Measurements from ENCODE around the gene GINS1.

Gene GINS1

DNA sequence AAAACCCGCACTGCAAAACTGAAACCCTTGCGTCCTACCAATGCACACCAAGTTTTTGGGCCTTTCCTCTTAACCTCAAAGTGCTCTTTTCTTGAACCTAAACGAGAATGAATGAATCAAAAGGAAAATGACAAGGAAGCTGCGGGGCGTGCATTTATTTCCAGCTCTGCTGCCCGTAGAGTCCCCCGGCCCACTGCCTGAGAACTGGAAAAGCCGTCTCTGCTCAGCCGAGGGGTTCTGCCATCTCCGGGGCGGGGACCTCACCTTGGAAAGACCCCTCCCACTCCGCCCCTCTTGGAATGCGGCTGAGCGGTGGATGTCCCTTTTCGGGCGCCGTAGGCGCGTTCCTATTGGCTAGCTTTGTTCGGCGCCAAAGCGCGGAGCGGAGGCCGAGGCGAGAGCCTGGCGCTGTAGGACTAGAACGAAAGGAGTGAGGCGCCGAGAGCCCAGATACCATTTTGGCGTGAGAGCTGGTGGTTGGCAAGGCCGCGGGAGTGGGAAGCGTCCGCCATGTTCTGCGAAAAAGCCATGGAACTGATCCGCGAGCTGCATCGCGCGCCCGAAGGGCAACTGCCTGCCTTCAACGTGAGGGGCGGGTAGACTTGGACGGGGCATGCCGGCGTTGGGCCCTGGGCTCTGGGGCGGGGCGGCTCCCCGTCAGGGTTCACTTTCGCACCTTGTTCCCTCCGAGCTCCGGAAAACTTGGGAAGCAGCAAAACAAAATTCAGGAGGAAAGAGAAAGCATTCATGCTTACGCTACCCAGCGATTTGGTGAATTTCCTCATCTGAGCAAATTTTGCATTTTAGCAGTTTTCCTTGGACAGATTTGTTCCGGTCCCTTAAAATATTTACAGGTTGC, at the start of gene GINS1:
GINS1 (plus strand) TSS at position 363 of the 859 bp plus-strand sequence; CDS start at position 511, 148 bp downstream.
- DNase-seq: peak; percentile 88

DNA sequence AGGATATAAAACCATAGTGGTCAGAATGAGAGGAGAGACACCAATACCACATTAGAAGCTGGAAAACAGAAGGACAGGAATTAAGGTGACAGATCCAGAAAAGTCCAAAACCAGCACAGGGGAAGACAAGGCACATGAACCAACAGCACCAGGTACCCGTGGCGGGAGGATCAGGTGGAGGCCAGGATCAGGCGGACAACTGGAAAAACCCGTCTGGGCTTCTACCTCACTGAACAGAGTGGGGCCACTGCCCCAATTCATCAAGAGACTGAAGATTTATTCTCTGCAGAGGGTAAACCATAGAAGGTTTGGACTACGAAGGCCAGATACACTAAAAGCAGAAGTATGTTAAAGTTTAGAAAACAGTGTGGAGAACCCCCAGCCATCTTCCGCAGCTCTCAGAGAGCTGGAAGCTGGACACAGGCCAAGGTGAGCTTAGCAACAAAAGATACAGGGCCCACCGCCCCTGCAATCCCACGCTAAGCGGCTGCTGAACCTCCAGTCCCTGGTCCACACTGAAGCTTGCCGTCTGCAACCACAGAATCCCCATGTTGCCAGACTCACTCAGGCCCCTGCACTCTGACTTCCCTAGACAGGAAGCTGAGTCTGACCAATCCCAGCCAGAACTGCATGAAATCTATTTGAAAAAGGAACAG, 46.7 kb upstream of the GINS1 start:
- DNase-seq: no peak

DNA sequence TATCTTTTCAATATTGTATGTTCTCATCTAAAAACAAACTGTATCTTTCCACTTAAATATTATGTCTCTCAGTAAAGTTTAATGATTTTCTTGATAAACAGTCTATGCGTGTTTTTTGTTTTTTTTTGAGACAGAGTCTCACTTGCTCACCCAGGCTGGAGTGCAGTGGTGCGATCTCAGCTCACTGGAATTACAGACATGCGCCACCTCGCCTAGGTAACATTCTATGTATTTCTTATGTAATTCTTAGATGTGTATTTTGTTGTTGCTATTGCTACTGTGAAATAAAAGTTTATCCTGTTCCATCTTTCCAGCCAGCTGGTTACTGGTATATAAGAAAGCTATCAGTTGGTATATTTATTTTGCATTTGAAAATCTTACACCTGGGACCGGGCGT, 46.2 kb upstream of the GINS1 start:
- DNase-seq: no peak

DNA sequence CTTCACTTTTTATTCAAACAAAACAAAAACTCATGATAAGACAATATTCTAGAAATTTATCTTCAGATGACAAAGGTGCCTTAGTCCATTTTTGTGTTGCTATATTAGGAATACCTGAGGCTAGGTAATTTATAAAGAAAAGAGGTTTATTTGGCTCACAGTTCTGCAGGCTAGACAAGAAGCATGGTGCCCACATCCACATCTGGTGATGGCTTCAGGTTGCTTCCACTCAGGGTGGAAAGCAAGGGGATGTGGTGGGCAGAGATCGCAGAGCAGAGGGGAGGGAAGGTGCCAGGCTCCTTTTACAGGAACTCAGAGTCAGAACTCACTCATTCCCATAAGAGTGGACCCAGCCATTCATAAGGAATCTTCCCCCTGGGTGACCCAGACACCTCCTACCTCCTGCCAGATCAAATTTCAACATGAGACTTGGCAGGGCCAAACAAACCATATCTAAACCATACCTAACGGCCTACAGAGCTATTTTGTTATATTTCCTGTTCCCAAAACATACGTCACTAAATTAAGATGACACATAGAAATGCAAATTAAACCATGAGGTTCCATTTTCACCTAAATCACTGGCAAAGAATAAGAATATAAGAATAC, 43.2 kb upstream of the GINS1 start:
- no peak for DNase-seq

DNA sequence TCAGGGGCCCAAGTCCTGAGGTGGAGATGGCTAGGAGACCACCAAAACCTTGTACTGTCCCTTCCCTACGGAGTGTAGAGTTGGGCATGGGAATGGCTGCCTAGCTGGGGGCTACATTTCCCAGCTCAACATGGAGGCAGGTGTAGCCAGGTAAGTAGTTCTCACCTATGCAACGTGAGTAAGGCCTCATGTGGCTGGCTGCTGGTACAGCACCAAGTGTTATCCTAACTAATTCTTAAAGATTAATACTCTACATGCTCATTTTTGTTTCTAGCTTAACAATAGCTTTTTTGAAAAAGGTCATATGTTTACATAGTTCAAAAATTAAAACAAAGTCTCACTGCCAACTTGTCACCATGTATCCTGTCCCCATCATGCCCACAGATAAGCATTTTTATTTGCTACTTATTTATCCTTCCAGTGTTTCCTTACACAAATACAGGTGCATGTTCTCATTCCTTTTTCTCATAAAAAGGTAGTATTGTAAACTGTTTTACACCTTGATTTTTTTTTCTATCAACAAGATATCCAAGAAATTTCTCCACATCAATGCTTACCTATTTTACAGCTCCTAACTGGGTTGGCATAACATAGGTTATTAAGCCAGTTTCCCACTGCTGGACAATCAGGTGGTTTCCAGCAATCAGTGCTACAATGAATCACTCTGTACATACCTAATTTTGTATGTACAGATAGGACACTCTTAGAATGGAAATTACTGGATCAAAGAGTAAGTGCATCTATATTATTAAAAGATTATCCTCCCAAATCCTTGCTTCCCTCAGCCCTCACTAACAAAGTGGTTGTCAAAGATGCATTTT, 42.4 kb upstream of the GINS1 start:
- DNase-seq: no peak

DNA sequence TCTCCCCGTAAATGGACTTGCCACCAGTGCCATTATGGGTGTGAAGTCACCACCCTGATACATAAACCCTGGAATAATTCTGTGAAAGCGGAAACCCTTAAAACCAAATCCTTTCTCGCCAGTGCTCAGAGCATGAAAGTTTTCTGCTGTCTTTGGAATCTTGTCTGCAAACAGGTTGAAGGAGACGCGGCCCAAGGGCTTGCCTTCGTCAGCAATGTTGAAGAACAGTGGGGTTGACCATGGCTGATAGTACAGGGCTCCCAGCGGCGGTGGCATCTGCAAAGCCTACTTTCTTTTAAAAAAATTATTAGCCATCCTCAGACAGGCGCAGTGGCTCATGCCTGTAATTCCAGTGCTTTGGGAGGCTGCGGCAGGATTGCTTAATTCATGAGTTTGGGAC, 38.9 kb upstream of the GINS1 start:
- DNase-seq: no peak

DNA sequence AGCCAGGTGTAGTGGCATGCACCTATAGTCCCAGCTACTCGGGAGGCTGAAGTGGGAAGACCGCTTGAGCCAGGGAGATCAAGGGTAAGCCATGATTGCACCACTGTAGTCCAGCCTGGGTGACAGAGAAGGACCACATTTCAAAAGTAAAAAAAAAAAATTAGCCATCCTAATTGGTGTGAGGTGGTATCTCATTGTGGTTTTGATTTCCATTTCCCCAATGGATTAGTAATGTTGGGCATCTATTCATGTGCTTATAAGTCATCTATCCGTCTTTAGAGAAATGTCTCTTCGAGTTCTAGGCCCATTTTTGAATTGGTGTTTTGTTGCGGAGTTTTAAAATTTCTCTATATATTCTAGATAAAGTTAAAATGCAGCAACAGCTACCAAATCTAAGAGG, 38.5 kb upstream of the GINS1 start:
- DNase-seq: no peak

DNA sequence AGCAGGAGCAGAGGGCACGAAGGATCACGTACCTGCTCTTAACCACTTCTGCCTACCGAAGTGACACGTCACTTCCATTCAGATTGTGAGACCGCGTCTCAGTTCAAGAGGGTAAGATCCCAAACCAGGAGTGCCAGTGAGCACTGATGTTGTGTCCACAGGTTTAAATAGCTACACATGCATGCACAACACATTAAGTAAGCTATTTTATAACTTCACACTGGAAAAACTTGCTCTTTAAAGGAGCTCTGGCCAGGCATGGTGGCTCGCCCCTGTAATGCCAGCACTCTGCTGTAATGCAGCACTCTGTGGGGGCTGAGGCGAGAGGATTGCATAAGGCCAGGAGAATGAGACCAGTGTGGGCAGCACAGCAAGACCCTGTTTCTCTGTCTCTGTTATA, 37.9 kb upstream of the GINS1 start:
- DNase-seq: no peak

DNA sequence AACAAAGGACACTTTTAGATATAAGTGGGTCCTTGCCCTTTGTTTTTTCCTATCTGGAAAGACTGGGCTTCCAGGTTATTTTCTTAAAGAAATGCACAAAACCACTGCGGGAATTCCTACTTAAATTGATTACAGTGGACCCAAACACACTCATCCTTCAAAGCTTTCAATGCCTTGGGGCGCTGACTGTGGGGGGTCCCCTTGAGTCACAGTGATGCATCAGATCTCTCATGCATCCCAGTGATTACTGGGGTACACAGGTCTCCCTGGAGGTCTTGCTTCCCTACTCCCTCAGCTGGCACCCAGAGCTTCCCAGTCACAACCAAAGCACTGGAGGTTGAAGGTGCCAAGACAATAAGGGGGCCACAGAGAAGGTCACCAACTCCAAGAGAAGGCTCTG, 37.5 kb upstream of the GINS1 start:
- DNase-seq: no peak

DNA sequence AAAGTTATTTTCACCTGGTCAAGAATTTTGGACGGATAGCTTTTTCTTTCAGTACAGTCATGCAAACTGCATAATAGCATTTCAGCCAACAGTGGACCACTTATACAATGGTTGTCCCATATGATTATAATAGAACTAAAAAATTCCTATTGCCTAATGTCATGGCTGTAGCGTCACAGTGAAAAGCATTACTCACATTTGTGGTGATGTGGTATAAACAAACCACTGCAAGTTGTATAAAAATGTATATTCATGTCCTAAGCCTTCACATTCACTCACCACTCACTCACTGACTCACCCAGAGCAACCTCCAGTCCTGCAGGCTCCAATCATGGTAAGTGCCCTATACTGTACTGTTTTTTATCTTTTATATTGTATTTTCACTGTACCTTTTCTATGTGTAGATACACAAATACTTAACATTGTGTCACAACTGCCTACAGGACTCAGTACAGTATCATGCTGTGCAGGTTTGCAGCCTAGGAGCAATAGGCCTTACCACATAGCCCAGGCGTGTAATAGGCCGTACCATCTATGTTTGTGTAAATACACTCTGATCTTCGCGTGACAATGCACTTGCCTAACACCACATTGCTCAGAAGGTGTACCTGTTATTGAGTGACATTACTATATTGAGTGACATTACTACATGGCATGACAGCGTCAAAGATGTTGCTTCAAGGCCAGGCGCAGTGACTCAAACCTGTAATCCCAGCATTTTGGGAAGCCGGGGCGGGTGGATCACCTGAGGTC, 34.7 kb upstream of the GINS1 start:
- DNase-seq: no peak

DNA sequence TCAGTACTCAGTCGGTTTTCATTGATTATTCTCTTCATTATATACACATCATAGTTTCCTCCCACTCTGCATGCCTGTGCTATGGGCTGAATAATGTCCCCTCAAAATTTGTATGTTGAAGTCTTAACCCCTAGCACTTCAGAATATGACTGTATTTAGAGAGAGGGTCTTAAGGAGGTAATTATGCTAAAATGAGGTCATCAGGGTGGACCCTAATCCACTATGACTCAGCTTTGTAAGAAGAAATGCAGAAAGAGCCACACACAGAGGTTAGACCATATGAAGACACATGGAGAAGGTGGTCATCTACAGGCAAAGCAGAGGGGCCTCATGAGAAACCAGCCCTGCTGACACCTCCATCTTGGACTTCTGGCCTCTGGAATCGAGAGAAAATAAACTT, 32.6 kb upstream of the GINS1 start:
- no peak for DNase-seq

DNA sequence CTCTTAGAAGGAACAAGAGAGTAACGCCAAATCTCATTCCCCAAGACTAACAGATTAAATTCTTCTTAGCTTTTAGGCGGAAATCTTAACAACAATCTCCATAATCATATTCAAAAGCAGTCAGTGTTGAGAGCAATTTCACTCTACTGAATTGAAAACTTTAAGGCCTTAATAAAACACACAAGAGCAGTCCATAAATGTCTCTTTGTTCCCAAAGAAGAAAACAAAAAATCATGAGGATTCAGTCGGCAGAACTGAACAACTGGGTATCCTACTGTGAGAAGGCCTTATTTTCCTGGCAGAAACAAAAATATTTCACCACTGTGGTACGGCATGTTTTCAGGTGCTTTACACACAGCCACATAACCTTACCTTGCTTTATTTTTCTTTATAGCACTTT, 31.2 kb upstream of the GINS1 start:
- no peak for DNase-seq

DNA sequence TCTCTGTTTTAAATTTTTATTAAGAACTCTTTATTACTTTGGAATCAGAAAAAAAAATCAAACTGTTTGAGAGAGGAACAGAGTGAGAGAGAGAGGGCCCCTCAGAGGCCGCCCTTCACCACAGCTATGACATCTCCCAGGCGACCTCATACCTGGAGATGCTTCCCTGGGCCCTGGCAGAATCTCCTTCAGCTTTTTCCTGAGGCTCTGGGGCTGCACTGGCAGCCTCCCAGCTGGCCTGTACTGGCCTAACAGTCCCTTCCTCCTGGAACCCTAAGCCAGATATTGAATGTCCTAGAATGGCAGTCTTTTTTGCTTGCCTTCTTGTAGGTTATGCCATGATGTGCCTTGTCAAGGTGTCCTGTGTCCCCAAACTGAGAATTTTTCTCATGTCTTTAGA, 30.6 kb upstream of the GINS1 start:
- DNase-seq: no peak

DNA sequence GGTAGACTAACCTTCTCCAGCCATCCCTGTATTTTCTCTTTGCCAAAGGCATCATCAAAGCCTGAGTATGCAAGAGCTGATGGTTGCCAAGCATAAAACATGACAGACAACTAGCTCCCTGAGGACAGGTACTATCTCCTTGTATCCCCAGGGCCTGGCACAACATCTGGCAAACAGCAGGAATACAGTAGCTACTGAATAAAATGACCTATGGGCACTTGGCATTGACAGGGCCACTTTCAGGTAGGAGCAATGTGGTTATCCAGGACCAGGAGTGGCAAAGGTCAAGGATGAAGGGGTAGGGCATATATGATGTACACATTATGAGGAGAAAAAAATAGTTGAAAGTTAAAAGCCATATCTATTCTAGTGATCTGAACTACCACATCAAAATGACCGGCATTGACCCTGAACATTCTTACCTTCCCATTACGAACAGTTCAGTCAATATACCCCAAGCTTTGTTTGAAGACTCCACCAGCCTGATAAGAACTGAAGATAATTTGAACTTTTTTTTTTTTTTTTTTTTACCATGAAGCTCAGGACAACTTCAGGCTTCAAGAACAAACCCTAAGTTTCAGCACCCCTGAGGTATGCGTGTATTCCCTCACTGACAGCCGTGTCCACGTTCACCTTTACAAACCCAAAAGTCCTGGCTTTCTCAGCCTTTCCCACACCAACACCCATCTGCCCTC, 29.1 kb upstream of the GINS1 start:
- DNase-seq: no peak

DNA sequence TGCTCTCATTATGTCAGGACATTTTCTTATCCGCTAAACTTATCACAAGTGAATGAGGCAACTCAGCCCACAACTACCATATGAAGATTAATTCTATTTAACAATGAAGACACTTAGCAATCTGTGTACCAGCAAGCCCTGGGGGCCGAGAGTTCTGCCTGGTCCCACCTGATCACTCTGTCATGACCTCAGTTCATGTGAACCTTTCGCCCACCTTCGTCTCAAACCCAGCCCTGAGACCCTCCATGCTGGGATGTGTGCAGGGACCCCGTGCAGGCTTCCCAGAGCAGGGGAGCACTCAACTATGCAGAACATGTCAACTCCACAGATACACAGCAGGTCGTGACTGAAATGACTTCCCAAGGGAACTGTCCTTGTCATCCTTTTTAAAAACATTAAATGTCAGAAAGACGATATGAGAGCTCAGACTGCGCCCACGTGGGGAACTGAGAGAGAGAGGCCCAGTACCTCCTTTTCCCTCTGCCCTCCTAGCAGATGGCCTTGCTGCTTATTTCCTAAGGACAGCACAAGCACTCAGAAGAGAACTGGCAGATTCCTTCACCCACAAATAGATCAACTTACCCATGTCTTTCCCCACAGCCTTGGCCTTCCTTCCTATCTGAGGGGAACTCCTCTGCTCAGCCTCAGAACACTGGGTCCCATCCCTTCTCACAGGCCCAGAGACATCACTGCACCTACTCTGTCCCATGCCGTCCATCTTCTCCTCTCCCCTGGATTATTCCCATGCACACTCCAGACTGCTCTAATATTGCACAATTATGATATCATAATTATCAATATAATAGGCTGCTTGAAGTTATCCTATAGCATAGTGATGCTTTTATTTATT, 28.4 kb upstream of the GINS1 start:
- no peak for DNase-seq

DNA sequence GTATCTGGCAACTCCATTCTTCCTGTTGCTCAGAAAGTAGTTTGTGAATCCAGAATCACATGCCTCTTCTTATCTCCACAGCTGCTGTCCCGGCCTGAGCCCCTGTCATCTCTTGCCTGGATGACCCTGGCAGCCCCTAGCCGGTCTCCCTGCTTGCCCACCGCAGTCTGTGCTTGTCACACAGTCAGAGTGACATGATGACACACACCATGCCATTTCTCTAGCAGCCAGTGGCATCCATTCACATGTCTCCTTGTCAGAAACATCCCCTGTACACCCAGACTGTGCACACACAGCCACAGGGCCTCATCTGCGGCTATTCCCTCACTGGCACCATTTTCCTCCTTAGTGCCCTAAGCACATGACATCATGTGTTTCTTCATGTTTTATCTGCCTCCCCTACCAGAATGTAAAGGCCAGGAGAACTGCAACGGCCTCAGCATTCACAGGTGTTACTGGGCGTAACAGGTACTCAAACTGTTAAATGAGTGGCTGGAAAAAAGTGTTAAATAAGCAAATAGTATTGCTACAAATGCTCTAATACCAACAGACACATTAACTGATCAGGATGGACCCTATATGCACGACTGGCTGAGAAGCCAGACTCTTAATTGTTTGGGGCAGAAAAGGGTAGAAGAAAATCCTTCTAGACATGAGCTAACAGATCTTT, 26.4 kb upstream of the GINS1 start:
- no peak for DNase-seq

DNA sequence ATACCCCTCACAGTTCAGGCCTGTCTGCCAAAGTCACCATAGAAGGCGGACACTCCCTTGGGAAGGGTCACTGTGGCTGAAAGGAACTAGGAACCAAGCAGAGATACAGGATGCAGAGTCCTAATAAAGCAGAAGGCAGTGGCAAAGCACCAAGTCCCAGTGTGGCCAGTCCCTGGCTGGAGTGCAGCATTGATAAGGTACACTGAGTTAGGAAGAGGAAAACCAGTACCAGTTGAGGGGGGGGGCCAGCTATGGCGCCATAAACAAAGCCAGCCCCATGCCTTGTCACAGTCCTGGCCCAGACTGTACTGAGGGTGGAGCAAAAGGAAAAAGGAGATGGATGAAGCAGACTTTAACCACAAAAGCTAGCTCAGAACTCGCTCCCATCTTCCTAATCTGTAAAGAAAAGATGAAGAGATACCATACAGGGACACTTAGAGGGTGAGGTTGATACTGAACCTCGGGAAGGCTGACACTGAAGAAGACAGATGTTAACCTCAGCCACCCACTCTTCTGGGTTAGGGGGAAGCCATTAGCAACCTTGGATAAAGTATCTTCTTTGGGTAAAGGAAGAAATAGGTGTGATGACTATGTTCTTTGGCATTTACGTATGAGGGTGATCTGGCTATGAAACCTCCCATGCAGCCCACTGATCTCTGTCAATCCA, 24.6 kb upstream of the GINS1 start:
- DNase-seq: no peak

DNA sequence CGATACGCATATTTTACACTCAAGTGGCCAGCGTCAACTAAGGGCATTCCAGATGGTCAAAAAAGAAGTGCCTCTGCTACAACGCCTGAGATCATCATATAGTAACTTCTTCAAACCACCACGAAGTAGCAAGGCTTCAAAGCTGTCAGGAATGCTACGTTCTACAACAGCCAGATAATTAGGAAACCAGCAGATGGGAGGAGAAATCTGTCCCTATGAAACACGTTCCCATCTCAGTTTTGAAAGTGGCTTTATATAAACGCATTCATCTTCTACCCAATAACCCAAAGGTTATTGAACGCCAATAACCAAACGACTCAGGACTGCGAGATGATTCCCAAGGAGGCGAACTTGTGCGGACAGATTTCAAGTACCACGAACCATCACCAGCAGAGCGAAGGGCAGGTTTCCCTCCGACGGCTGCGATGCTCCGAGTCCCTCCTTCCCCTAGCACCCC, 18.0 kb upstream of the GINS1 start:
- DNase-seq: peak; percentile 11

DNA sequence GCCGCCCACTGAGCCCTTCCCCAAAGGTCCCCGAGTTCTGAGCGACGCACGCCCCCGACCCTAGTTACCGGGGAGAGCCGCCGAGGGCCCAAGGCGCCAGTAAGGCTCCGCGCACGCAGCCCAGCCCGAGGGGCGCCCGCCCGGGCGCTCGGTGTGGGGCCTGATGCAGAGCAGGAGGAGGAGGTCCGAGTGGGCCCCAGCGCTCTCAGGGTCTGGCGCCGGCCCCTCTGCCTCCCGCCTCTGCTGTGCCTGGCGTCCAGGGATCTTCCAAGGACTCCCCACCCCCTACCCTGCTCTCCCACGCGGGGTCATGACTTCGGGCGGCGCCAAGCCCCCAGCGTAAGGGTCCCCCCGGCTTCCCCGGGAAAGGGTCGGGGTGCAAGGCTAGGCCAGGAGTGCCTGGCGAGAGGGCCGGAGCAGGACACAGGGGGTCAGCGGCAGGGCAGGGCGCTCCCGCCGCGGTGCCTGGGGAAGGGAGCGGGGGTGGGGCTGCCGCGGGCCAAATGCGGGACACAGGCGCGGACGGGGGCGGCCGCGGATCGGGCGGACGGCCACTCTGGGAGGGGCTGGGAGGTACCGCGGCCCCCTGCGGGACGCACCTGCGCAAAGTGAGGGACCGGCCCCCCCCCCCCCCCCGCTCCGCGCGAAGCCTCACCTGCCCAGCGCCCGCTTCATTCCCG, 17.5 kb upstream of the GINS1 start:
- DNase-seq: no peak
